ENCODE results near the gene CCDC85A. TPM values are rescaled to one million over a fixed set of nuclear protein-coding genes. Genes with fewer than 3 reads are reported as not detected.
A peak's percentile ranks its signal among the peaks of the same experiment; 100 is the strongest.

CCDC85A gene
- total and polyA plus RNA-seq, 2 of the 8 experiments (the other 6 are each of a cell fraction or from before 2014, with no cell fraction given), result 0.20 TPM; not detected in 1

GRCh38 chr2:56288838-56289580 lies 105.2 kb downstream of the CCDC85A start:
- TF ChIP-seq ATF2 (IDR thresholded peaks at IDR 0.05; ENCODE audit: low read length) (no peak), RAD21 (IDR thresholded peaks at IDR 0.05 in 1 of 2, conservative IDR thresholded peaks at IDR 0.05 in 1 of 2; ENCODE audit: low read depth in 2 of 2, low read length in 2 of 2) (peak; percentile 67 to 74)
- TF ChIP-seq, protein P1, sequence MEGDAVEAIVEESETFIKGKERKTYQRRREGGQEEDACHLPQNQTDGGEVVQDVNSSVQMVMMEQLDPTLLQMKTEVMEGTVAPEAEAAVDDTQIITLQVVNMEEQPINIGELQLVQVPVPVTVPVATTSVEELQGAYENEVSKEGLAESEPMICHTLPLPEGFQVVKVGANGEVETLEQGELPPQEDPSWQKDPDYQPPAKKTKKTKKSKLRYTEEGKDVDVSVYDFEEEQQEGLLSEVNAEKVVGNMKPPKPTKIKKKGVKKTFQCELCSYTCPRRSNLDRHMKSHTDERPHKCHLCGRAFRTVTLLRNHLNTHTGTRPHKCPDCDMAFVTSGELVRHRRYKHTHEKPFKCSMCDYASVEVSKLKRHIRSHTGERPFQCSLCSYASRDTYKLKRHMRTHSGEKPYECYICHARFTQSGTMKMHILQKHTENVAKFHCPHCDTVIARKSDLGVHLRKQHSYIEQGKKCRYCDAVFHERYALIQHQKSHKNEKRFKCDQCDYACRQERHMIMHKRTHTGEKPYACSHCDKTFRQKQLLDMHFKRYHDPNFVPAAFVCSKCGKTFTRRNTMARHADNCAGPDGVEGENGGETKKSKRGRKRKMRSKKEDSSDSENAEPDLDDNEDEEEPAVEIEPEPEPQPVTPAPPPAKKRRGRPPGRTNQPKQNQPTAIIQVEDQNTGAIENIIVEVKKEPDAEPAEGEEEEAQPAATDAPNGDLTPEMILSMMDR (IDR thresholded peaks at IDR 0.05; ENCODE audit: control extremely low read depth in 1 of 3, insufficient read depth in 1 of 3, low read depth in 1 of 3, low read length in 3 of 3), result peak in 2 of 3 experiments; percentile 15 to 46; a peak in 2 of 4 replicates
- H3K14ac ChIP-seq (ENCODE audit: insufficient read length), result no peak overlapping the region
- no peak overlapping the region for H2AK5ac ChIP-seq (ENCODE audit: low read depth, low read length)
- H2AFZ ChIP-seq (ENCODE audit: low read length), result no peak overlapping the region; the same call in 1 of the 2 replicates
- no peak overlapping the region for H3K4me3 ChIP-seq (ENCODE audit: extremely low read depth in 1 of 4, insufficient read depth in 2 of 4, low read depth in 3 of 4, low read length in 4 of 4)
- H3K23ac ChIP-seq (ENCODE audit: insufficient read length), result no peak overlapping the region
- no peaks in the 10 kb centered on the region for H3K36me3 ChIP-seq (ENCODE audit: control insufficient read depth in 2 of 4, insufficient read depth in 4 of 4, low read length in 3 of 4)
- no peaks in the 10 kb centered on the region for H3K4me1 ChIP-seq (replicated peaks in 1 of 4; ENCODE audit: control insufficient read depth in 3 of 4, insufficient read depth in 4 of 4, low read length in 3 of 4)
- H3K4me2 ChIP-seq (ENCODE audit: insufficient read depth in 1 of 2, low read depth in 2 of 2, low read length in 2 of 2), result no peak overlapping the region
- no peak overlapping the region for H3K4ac ChIP-seq (replicated peaks; ENCODE audit: insufficient read length, low read depth, low read length)
- DNase-seq (ENCODE audit: low read depth in 1 of 2, low spot score in 2 of 2), result no peak
- no peak overlapping the region for H4K8ac ChIP-seq (ENCODE audit: extremely low read depth, insufficient read depth, low read length)
- POLR2A ChIA-PET (ENCODE audit: partially characterized antibody), result no interaction called here
- no peak for FAIRE-seq
- no peak overlapping the region for H3K9ac ChIP-seq (replicated peaks in 1 of 4; ENCODE audit: extremely low read depth in 1 of 4, low read depth in 3 of 4, low read length in 3 of 4)
- H3K18ac ChIP-seq (ENCODE audit: extremely low read depth, low read length), result no peak overlapping the region
- H4K91ac ChIP-seq (replicated peaks; ENCODE audit: insufficient read length, low read length), result no peak overlapping the region
- no peak overlapping the region for H2BK12ac ChIP-seq (ENCODE audit: low read depth, low read length)
- no peaks in the 10 kb centered on the region for H3K9me3 ChIP-seq (ENCODE audit: insufficient read depth in 2 of 2, low read depth in 1 of 2, low read length in 1 of 2)
- no peak overlapping the region for H3K27ac ChIP-seq (ENCODE audit: low read depth, low read length)
- no peak overlapping the region for H3K56ac ChIP-seq (replicated peaks; ENCODE audit: insufficient read length, low read depth, low read length)
- no peak overlapping the region for H2BK15ac ChIP-seq (ENCODE audit: low read length)
- H2BK20ac ChIP-seq (ENCODE audit: low read length), result no peak overlapping the region
- H2BK5ac ChIP-seq (ENCODE audit: low read depth, low read length), result no peak overlapping the region
- CTCF ChIA-PET (ENCODE audit: partially characterized antibody), result interaction anchor here (0.7 to 1.7 kb wide), 6 partner anchors 10 to 465 kb away, joined by 3 to 7 read pairs (median 4); no protein-coding TSS in a partner anchor
- H3K27me3 ChIP-seq (replicated peaks in 1 of 4; ENCODE audit: control insufficient read depth in 3 of 4, extremely low read depth in 1 of 4, insufficient read depth in 3 of 4, low read length in 3 of 4), result no peaks in the 10 kb centered on the region
- H4K5ac ChIP-seq (ENCODE audit: insufficient read length, low read depth, low read length), result no peak overlapping the region
- no peaks in the 10 kb centered on the region for H3K23me2 ChIP-seq (ENCODE audit: low read depth, low read length)
- 94% methylated on average over 2 of the region's 2 CpGs; no CpG with 5 or more reads in 1 of the 2 experiments for WGBS, 2 experiments (ENCODE audit: extremely low coverage in 1 of 2, insufficient coverage in 1 of 2, insufficient read length in 1 of 2, insufficient replicate concordance in 2 of 2, low coverage in 1 of 2, low lambda C conversion rate in 2 of 2, missing lambda C conversion rate in 1 of 2)
- no peaks in the 10 kb centered on the region for H3K79me2 ChIP-seq (ENCODE audit: control insufficient read depth in 1 of 2, insufficient read depth in 2 of 2, low read length in 2 of 2)
- no peak overlapping the region for H2BK120ac ChIP-seq (replicated peaks; ENCODE audit: low read depth, low read length)
- H3K79me1 ChIP-seq (ENCODE audit: low read depth, low read length), result no peaks in the 10 kb centered on the region
- no peaks in the 10 kb centered on the region for H4K20me1 ChIP-seq (replicated peaks in 1 of 2; ENCODE audit: control insufficient read depth in 1 of 2, insufficient read depth in 2 of 2, low read length in 2 of 2)

Data from H1 (cell line).